Endothelial cell of umbilical vein (primary cell): ENCODE data around the gene CETP.

Source experiments
- EZH2 ChIP-seq: IDR thresholded peaks from 2 replicates; pipeline ENCODE4 v1.6.1; 2012; ENCODE audit warnings: borderline replicate concordance, low read depth, mild to moderate bottlenecking, moderate library complexity, low read length, inconsistent platforms; ENCODE audit not compliant: severe bottlenecking
- JUN ChIP-seq: IDR thresholded peaks from 2 replicates; pipeline ENCODE4 v1.6.1; 2011; ENCODE audit warnings: borderline replicate concordance, low read depth; ENCODE audit not compliant: insufficient read length, insufficient read depth
- MYC ChIP-seq: IDR thresholded peaks from one replicate; pipeline ENCODE4 v1.6.1; 2011; ENCODE audit warnings: mild to moderate bottlenecking, low read depth, low read length
- POLR2A ChIP-seq: IDR thresholded peaks from 2 replicates; pipeline ENCODE4 v1.6.1; 2012; ENCODE audit warnings: low read depth, mild to moderate bottlenecking, control low read depth, low read length
- POLR2AphosphoS5 ChIP-seq: IDR thresholded peaks from 2 replicates; pipeline ENCODE4 v1.6.1; 2012; ENCODE audit warnings: low read depth, mild to moderate bottlenecking, control low read depth, low read length, moderate library complexity; ENCODE audit not compliant: insufficient read depth
- TF ChIP-seq, protein P1 (sequence below), 2 donors: IDR thresholded peaks; 1 replicate in 1 of 2; 2 replicates in 1 of 2; pipeline ENCODE4 v1.5.1; 2011; ENCODE audit warnings: low read length in 2 of 2, mild to moderate bottlenecking in 2 of 2, moderate library complexity in 2 of 2, control low read depth in 1 of 2, inconsistent platforms in 1 of 2, low read depth in 1 of 2; ENCODE audit not compliant: insufficient read depth in 1 of 2; ENCODE audit errors: extremely low read depth in 1 of 2
- TF ChIP-seq, protein P2 (sequence below): IDR thresholded peaks from 2 replicates; pipeline ENCODE4 v1.6.1; 2011; ENCODE audit not compliant: insufficient read depth, insufficient read length

DNA sequence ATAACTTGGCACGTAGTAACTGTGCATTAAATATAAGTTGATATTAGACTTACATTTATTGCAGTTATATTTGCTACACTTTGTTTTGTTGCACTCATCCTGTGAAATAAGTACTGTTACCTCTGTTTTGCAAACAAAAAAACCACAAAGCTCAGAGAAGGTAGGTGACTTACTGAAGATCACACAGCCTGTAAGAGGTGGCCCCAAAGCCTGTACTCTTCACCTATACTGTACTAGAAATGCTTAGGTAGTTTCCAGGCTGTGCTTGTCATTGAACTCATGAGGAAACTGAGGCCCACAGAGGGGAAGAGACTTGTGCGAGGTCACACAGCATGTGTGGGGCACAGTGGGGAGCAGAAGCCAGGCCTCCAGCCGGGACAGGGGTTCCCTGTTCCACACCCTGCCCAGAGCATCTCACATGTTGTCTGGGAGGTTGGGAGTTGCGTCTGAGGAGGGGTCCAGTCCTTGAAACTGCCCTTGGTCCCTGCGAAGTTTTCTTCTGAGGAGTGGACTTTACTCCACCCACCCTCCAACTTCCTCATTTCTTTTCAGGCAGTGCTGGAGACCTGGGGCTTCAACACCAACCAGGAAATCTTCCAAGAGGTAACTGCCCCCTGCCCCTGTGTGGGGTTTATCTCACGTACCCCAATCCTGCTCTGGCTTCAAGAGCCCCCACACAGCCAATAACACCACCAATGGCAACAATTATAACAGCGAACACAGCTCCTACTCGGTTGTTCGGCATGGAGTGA is 13.0 kb downstream of the CETP start:
- TF ChIP-seq EZH2 = no peak
- TF ChIP-seq POLR2A = no peak
- TF ChIP-seq, protein P1, sequence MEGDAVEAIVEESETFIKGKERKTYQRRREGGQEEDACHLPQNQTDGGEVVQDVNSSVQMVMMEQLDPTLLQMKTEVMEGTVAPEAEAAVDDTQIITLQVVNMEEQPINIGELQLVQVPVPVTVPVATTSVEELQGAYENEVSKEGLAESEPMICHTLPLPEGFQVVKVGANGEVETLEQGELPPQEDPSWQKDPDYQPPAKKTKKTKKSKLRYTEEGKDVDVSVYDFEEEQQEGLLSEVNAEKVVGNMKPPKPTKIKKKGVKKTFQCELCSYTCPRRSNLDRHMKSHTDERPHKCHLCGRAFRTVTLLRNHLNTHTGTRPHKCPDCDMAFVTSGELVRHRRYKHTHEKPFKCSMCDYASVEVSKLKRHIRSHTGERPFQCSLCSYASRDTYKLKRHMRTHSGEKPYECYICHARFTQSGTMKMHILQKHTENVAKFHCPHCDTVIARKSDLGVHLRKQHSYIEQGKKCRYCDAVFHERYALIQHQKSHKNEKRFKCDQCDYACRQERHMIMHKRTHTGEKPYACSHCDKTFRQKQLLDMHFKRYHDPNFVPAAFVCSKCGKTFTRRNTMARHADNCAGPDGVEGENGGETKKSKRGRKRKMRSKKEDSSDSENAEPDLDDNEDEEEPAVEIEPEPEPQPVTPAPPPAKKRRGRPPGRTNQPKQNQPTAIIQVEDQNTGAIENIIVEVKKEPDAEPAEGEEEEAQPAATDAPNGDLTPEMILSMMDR (IDR thresholded peaks at IDR 0.05; ENCODE audit: extremely low read depth in 1 of 2, insufficient read depth in 1 of 2, low read depth in 1 of 2, low read length in 2 of 2) = no peak
- TF ChIP-seq, protein P2, sequence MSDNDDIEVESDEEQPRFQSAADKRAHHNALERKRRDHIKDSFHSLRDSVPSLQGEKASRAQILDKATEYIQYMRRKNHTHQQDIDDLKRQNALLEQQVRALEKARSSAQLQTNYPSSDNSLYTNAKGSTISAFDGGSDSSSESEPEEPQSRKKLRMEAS = no peak
- no peak for TF ChIP-seq JUN
- TF ChIP-seq POLR2AphosphoS5 = no peak
- no peak for TF ChIP-seq MYC
